HG03442 (cell line): ENCODE measurements around the gene SLC51B.
"Not testable (repeated sequence)": the region's sequence is repeated elsewhere in the genome, so short reads cannot be mapped to it uniquely, and the experiment has no call there.

Experiments
- ATAC-seq: cut with Tn5 transposase; IDR thresholded peaks from one replicate; pipeline ENCODE4 v1.9.1; 2021; ENCODE audit warnings: mild to moderate bottlenecking, moderate library complexity; ENCODE audit not compliant: unreplicated experiment

SLC51B gene

DNA sequence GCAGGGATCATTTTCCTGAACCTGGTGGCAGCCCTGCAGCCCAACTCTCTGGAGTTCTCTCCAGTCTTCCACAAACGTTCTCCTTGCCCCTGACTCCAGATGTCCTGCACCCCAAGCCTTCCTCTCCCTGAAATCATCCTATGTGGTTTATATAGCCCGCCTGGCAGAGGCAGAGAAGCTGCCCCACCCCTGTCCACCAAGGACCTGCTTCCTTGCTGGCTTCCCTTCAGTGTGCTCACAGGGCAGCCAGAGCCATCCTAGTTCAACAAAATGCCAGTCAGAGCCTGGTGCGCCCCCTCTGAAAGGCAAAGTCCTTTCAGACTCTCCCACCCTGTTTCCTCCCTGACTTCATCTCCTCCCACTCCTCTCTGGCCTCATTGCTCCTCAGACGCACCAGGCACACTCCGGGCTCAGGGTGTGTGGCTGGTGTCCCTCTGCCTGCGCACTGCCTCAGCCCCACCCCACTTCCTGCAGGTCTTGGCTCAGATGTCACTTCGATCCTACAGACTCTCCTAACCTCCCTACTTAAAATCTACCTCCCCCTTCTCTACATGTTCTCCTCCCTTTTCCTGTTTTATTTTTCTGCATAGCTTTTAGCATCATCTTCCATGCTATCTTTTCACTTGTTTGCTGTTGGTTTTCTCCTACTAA is 37.2 kb downstream of the SLC51B start:
- ATAC-seq, result no peak

DNA sequence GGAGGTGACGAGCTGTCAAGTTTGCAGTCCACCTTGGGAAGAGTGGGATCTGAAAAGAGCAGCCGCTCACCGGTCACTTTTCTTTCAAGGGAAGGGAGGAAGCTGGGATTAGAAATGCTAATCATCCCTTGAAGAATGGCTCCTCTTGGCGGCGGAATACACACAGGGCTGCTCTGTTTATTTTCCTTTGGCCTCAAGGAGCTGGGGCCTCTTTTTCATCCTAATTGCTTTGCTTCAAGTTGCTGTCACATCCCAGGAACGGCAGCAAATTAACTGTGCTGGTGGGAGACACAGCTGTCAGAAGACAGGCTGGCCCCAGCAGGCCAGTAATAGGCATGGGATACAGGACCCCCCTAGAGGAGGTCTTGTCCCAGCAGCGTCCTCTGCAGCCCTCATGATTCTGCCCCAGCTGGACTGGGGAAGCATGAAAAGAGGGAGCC is 38.1 kb downstream of the SLC51B start:
- no peak for ATAC-seq

DNA sequence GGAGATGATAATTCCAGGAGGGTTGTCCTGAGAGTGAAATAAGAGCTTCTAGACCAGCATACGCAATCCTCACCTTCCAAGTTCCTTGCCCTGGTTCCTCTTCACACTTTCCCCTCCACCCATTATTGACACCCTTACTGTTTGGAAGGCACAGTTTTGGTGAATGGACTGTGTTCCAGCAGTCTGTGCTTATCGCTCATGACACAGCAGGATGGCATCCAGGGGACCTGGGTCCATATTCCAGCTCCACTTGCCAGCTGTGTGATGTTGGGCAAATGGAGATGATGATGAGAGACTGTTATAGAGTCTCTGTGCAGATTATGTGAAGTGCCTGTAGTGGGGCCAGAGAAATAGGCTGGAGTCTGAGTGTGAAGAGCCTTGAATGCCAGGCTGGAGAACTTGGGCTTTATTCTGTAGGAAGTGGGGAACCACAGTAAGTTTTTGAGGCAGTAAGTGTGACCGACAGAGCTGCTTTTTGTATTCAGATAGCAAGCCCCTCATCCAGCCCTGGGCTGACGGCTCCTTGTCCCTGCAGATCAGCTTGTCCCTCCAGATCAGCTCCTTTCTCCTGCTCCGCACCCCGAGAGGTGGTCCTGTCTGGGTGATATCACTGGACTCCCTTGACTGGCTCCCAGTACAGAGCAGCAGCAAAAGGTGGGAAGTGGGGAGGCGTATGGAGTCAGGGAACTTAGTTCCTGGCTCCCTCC is 39.5 kb downstream of the SLC51B start:
- ATAC-seq, result no peak

DNA sequence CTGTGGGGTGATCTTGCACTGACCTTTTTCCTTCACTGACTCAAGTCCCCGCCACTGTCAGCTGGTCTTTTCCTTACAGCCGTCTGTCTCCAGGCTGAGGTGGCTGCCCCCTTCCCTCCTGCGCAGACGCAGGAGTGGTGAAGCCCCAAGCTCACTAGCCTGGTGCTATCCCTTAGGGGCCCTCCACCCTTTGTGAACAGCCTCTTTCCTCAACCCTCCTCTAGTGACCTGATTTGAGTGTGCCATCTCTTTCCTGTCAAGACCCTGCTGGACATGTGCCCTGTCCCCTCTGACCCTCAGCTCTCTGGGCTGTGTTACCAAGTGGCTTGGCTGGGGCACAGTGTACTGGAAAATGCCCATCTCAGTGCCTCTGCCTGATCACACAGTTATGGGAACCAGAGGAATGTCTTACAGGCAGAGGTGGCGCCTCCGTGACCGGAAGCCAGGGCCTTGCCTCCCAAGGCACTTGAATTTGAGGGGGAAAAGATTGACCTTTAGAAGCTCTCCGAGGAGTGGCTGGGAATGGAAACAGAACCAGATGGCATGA is 40.1 kb downstream of the SLC51B start:
- ATAC-seq, result no peak

DNA sequence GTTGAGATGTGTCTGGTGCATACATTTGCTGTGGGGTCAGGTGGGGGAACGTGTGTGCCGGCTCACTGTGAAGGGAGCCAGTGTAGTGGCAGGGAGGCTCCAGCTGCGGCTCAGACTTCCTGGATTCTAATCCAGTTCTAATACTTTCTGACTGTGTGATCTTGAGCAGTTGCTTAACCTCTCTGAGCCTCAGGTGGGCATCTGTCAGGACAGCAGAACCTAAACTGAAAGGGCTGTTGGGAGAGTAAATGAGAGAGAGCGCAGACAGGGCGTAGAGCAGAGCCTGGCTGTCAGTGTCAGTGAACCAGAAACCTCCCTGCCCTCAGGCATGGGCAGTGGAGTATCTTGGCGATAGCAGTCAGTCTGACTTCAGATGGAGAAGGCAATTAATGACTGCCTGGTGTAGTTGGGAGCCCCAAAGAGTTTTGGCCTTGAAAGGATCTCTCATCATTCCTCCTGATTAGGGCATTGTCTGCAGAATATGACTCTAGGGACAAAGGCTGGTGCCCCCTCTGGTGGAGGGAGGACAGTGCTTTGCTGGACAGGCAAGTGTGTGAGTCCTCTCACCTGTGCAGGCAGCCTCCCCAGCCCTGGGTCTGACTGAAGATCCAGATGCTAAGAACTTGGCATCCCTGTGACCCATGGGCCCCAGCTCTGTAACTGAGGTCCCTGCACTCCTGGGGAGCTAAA is 40.9 kb downstream of the SLC51B start:
- ATAC-seq, result no peak

DNA sequence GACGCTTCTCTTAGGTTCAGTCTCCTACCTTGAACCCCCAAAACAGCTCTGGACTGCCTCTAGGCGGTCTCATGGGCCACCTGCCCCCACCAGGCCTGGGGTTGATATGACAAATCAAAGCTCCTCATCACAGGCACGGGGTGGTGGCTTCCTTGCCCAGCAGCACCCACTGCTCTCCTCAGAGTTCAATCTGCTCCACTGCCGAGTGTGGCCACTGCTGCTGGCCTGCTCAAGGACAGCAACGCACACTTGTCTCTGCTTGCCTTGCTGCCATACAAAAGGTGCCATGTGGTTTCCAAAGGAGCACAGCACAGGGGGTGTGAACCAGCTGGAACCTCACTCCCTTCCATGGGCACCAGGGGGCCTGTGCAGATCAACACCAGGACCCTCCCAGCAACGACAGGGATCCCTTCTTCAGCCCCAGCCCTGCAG is 41.5 kb downstream of the SLC51B start:
- no peak for ATAC-seq

DNA sequence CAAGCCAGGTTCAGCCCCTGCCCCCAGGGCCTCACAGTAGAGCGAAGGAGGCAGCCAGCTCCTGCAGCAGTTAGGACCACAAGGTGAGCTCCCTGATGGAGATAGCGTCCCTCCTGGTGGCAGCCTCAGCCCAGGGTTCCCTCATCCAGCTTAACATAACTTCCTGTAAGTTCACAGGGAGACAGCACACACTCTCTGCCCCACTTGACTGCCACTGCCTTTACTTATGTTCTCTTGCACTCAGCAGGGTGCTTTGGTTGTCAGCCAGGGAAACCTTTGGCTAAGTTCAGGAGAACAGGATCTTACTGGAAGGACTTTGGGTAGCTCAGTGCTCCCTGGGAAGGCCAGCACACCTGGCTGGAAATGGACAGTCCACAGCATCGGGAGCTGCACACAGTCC is 42.2 kb downstream of the SLC51B start:
- no peak for ATAC-seq

DNA sequence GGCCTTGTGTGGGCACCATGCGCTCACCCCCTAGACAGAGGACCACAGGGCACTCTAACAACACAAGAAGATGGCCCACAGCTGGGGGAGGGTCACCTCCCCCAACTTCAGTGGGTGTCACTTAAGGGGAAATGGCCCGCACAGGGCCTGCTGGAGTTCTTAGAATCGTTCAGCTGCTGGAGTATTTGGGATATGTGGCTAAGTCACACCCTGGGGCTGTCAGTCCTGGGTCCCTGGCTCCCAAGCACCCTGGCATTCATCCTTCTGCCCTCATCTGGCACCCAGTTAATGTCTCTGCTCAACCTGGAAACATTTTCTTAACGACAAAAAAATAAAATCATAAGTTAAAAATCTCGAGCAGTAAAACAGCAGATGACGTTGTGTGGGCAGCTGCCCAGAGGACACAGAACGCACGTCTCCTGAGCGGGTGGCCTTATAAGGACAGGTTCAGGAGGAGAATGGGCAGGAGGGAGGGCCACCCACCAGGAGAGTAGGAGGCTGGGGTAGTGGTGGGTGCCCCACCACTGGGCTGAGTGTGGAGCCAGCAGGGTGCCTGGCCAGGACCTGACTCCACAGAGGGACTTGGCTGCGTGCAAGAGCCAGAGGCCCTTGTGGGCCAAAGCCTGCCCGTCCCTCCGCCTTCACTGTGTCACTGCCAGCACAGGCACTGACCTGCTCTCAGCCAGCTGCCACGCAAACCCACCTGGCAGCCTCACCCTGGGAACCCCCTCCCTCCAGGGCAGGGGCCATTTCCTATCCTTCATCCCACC is 42.9 kb downstream of the SLC51B start:
- no peak for ATAC-seq

DNA sequence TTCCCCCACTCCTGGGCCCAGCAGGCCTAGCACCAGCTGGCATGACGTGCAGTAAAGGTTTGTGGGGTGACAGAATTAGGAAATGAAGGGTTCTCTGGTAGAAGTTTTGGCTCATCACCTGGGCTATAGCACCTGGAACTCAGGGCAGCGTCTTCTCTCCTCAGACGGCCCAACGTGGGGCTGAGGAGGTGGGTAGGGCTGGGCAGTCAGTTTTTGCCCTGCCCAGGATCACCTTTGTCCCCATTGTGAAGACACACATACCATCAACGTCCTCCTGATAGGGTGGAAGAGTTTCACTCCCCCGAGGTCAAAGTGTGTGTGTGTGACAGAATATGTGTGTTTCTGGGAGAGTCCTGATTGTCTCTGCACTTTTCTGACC is 43.4 kb downstream of the SLC51B start:
- no peak for ATAC-seq

DNA sequence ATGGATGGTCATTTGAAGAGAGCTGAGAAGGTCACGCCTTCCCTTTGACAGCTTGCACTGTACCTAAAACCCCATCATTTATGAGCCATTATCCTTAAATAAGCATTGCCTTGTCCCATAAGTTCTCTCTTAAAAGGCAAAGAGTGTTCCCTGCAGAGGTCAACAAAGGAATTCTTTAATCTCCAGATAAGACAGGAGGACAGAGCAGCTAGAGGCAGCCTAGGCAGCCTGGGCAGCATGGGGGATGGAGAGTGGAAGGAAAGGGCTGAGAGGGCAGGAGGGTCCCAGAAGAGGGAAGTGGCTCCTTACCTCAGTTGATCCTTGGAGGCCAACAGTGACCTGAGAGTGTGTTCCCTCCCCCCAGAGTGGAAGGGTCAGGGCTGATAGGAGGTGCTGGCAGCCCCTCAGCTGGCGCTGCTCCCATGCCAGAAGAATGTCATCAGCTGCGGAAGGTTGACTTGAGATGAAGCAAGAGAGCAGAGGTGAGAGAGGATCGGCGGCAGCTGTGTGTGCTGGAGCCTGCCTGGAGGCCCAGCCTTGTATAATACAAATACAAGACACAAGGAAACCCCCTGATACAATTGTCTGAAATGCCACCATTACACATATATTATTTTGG is 44.1 kb downstream of the SLC51B start:
- no peak for ATAC-seq

DNA sequence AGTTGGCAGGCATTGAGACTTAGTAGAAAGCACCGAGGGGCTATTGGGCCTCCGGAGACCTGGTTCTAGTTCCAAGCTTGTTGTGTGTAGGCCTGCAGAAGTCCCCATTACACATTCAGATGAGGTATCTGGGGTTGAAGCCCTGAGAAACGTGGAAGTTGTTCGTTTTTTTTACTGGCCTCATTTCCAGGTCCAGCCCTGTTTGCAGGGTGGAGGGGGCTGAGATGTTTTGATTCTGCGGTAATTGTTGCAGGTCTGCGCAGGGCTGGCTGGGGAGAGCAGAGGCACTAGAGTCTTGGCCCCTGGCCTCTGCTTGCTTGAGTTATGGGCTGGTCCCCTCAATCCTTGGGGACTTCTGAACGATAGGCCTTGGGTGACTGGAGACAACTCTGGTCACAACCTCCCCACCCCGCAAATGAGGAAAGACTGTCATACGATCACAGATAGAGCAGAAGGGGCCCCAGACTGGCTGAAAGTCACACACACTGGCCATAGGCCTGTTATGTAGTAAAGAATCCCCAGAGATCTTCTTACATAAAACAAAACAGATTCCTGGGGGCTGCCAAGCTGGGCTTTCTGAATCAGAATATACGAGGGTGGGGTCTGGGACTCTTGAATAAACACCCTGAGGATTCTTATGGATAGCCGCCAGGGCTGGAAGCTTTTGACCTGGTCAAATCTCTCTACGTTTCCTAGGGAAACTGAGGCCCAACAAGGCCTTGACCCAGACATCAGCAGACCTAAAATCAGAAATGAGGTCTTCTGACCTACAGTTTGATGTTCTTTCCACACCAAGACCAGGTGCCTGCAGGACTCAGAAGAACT is 47.0 kb downstream of the SLC51B start:
- no peak for ATAC-seq

DNA sequence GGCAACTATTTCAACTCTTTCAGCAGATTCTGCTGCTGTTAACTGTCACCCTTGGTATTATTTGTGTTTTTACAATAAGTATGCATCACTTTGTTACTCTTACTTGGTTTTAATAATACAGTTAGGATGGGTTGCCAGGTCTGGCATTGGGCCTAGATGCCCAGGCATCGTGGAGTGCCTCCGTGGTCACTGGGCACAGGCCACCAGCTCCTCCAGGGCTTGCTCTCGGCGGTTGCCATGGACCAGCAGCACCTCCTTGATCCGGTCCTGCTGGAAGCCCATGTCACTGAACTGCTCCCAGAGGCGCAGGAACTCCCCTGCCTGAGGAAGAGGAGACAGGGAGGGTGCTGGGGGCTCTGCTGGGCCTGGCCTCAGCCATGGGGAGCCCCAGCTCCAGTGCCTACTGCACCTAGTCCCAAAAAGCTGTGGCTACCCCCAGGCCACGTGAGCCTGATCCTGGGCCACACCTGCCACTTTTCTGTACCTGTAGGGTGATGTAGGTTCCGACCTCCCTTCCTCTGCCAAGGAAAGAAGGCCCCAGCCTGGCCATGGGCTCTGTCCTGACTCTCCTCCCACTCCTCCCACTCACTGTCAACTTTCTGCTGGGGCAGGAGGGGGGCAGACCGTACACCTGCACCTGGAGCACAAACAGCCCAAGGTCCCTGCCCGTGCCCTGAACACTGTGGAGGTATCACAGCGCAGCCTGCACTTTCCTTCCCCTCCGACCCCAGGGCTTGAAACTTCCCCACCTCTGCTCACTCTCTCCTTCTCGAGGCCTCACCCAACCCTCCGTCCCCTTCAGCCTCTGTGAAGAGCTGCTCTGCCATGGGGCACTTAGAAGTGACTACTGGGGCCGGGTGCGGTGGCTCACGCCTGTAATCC is 48.0 kb downstream of the SLC51B start:
- no peak for ATAC-seq

DNA sequence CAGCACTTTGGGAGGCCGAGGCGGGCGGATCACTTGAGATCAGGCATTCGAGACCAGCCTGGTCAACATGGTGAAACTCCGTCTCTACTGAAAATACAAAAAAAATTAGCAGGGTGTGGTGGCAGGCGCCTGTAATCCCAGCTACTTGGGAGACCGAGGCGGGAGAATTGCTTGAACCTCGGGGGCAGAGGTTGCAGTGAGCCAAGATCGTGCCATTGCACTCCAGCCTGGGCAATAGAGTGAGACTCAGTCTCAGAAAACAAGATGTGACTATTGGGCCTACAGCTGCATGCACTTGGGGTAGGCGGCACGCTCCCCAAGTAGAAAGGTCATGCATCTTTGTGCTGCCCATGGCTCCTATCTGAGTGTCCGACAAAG is 48.6 kb downstream of the SLC51B start:
- ATAC-seq, result not testable (repeated sequence)

DNA sequence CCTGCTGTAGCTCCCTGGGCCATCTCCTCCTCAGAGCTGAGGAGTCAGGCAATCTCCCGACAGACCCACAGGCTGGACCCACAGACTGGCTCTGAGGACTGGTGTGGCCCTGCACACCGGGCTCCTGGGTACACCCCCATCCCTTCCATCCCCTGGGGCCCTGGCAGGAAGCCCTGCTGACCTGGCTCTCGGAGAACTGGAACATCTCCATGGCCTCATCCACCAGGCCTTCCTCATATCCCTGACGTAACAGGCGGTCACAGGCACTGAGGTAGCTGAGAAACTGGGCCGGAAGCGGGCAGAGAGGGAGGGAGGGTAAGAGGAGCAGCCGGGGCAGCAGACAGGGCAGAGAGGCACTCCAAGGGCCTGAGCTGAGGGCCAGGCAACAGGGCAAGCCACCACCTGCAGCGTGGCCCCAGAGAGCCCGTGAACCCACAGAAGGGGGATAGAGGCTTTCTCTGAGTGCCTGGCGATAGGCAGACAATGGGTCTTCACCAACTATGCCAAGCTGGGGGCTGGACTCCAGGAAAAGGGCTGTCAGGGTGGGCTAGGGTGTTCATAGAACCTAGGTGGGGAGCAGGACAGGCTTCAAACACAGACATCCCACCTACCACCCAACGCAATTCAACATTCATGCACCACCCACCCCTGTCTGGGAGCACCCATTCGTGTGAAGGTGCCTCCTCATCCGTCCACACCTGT is 49.3 kb downstream of the SLC51B start:
- ATAC-seq, result no peak

DNA sequence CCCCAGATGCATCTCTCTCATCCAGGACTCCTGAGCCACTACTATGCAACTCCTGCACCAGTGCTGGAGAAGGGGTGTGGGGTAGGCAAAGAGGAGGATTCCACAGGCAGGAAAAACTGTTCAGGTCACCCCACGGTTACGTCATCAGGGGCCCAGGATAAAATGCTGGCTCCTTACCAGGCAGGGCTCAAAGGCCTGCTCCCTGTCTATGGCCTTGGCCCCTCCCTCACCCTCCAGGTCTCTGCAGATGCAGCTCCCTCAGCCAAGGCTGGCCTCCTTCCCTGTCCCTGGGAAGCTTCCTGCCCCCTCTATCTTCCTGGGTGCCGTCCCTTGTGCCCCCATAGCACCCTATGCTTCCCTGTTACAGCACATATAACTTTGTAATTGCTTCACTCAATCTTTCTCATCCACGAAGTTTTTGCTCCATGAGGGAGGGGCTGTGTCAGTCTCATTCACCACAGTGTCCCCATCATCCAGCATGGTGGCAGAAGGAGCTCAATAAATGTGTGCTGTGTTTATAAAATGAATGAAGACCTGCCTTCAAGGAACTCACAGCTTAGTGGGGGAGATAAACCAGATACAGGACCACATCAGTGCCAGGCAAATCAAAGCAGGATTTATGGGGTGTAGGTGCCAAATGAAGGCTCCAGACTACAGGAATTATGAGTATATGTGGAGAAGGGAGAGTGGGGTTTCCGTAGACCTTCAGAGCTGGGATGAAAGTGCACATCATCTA is 50.0 kb downstream of the SLC51B start:
- ATAC-seq, result no peak

DNA sequence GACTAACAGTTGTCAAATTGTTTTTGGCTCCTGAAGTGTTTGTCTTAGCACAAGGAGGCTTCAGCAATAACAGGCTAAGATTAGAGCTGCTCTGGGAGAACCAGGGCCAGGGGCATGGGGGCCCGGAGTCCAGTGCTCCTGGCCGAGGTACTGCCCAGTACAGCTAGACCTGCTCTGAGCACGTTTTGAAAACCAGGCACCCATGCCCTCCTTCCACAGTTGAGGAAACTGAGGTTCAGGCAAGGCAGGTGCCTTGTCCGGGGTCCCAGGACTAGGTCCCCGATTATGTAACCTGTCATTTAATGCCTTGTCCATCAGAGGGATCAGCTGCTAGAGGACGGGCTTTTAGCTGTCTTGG is 50.5 kb downstream of the SLC51B start:
- ATAC-seq, result no peak

DNA sequence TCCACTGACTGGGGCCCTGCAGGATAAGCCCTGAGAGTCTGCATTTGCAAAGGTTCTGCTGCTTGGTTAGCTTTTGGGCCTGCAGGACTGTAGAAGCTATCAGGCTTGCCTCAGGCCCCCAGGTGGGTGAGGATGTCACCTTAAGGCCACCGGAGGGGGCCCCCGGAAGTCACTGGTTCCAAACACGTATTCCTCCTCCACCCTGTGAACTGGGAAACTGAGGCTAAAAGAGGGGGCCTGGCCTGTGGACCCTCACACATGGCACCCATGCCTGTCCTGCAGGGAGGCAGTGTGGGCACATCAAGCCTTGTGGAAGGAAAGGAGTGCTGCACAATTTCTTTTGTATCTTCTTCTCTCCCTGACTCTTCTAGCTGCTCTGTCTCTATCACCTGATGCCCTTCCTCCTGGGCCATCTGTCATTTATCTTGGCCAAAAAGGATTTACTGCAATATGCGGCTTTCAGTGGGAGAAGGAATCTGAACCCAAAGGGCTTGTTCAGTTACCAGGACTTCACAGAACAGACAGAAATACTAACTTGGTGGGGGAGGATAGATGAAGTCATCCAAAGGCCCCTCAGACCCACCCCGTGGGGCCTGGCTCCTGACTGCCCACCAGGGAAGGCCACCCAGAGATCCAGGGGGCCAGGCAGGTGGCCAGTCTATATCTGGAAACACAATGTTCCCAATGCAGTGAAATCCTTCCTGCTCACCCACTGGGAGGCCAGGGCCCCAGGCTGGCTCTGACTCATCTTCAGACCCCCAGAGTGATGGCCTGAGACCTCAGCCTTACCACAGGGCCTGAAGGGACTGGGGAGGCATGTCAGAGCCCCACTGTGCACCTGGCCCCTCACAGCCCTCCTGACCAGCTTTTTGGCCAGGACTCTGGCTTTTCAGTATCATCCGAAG is 51.5 kb downstream of the SLC51B start:
- ATAC-seq, result no peak
